Activated gamma-delta T cell treated with anti-CD3 and anti-CD28 coated beads, Interleukin-2, amount 50 U/mL, for 16 hours (primary cell): ENCODE results near the gene ZBTB8B.
"Not testable (repeated sequence)": the region's sequence is repeated elsewhere in the genome, so short reads cannot be mapped to it uniquely, and the experiment has no call there.

ENCODE experiments used
- DNase-seq: peaks from one replicate; pipeline ENCODE4 v3.0.0-alpha.2; 2020; ENCODE audit warnings: low read depth

The ZBTB8B gene

DNA sequence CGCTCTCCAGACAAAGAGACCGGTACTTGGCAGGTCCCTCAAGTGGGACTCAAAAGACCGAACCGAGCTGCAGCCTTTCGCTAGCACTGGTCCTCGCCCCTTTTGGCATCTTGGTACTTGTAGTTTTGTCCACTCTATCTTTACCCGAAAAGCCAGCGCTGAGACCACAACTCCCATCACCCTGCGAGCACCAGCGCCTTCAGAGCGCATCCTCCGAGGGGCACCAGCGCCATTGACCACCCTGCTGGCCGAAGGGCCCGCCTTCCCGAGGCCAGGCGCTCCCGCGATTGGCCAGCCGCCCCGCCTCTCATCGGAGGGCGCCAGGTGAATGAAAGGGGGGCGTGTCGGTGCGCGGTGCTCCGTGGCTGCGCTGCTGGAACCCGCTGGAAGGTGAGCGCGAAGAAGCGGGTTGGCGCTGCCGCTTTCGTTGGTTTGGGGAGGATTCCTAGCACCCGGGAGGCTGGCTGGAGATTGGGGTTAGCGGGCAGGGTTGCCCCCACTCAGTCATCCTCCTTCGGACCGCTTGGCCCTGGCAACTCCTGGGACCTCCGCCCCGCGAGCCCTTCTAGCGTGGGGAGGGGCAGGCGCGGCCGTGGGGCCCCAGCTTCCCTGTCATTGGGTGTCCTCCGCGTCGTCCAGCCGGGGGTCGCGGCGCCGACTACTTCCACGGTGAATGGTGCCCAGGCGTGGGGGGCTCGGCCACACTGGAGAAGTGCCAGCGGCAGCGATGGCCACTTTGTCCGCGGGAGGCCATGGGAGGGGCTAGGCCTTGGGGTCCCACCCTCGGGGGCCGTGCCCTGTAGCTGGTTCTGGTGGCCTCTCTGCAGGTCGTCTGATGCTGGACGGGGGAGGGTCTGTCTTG lies at the start of gene ZBTB8B:
ZBTB8B (plus strand) TSS at position 357 of the 862 bp plus-strand sequence. CDS start 5,553 bp downstream, outside the sequence.
- peak; percentile 3 for DNase-seq

DNA sequence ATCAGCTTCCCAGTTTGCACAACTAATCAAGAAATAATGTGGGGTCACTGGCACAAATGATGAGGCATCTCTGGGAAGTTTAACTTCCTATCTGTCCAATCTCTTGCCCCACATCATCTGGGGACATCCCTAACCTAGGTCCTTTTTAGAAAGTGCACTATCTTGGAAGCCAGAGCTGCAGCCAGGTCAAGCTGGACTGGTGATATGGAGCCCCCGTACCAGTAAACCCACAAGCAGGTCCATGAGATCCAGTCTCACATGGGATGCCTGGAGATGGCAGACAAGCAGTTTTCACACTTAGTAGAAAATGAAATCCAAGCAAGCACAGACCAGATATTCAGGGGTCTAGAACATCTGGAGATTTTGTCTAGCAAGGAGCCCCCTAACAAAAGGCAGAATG lies 43.1 kb upstream of the ZBTB8B start:
- no peak for DNase-seq

DNA sequence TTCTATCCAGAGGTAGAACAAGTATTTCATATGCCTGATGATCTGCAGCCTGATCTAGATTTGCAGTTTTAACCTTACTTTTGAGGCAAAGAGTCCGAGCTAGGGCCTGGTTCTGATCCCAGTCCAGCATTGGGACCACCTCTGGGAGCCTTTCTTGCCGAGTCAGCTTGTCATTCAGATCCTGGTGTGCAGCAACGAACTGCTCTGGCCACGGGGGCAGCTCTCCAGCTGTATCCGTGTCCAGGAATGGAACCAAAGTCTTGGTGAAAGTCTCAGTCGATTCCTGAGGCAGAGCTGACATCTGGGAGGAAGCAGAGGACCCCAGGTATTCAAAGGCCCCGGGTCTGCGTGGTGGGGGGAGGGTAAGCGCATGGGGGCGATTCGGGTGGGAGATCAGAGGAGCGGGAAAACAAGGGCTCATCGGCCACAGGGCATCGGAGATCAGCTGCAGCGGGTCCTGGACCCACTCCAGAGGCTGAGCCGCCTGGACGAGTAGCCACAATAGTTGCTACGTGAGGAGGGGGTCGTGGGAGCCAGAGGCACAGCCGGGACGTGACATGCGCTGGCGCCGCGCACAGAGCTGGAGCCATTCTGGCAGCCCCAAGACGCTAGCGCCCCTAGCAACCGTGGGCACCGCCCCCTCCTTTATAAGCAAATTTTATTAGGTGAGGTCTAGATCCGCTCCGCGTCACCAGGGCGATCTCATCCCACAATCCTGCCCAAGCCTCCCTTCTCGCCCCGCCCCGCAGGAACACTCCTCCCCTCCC lies 38.2 kb upstream of the ZBTB8B start:
- DNase-seq: no peak

DNA sequence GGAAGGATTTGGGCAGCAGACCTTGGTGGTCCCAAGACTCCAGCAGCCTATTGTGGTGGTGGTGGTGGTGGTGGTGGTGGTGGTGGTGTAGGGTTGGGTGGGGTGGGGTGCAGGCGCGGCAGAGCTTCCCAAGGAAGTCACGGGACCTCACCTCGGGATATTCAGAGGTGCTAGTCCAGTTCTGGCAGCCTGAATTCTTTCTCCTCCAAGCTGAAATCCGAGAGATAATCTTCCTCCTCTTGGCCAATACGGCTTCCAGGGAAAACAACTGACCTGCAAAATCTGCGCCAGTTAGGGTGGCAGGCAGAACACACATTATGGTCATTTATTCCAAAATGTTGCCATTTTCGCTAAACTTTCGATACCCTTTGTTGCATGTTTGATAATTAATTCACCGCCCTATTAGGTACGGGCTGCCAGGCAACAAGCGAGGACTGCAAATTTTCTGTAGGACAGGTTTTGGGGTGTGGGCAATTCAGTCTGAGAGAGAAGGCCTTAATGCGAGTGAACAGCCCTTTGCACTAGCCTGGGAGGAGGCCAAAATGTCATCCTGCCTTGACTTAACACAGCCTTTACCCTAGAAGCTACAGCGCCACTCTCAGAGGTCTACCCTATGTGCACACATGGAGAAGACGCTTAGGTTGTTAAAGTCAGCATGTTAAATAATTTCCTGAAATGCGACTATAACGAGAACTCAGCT lies 37.5 kb upstream of the ZBTB8B start:
- DNase-seq: no peak

DNA sequence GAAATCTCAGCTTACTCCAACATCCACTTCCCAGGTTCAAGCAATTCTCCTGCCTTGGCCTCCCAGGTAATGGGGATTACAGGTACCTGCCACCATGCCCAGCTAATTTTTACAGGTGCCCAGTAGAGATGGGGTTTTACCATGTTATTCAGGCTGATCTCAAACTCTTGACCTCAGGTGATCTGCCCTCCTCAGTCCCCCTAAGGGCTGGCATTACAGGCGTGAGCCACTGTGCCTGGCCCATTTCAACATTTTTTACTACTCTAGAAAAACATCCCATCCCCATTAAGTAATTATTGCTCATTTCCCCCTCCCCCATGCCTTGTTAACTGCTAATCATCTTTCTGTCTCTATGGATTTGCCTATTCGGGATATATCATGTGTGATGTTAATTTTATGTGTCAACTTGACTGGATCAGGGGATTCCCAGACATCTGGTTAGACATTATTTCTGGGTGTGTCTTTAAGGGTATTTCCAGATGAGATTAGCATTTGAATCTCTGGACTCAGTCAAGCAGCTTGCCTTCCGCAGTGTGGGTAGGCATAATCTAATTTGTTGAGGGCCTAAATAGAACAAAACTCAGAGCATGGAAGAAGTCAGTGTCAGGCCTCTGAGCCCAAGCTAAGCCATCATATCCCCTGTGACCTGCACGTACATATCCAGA lies 33.0 kb upstream of the ZBTB8B start:
- DNase-seq: no peak

DNA sequence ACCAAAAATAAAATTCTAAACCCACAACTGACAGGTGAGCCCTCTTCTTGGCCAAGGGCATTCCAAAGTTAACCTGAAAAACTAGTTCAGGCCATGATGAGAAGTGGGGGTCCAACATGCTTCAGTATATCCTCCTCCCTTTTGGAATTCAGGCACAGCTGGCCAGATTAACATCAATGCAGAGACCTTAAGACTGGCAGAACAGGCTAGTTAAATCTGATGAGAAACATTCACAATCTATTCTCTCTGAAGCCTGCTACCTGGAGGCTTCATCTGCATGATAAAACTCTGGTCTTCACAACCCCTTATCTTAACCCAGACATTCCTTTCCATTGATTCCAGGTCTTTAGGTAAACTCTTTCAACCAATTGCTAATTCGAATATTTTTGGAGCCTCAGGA lies 26.7 kb upstream of the ZBTB8B start:
- no peak for DNase-seq

DNA sequence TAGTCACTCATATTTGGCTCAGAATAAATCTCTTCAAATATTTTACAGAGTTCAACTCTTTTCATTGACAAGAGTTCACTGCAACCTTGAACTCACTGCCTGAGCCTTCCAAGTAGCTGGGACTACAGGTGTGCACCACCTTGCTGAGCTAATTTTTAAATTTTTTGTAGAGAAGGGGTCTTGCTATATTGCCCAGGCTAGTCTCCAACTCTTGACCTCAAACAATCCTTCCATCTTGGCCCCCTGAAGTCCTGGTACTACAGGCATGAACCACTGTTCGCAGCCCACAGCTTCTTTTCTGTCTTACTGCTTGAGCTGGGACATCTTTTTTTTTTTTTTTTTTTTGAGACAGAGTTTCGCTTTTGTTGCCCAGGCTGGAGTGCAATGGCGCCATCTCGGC lies 26.1 kb upstream of the ZBTB8B start:
- not testable (repeated sequence) for DNase-seq

DNA sequence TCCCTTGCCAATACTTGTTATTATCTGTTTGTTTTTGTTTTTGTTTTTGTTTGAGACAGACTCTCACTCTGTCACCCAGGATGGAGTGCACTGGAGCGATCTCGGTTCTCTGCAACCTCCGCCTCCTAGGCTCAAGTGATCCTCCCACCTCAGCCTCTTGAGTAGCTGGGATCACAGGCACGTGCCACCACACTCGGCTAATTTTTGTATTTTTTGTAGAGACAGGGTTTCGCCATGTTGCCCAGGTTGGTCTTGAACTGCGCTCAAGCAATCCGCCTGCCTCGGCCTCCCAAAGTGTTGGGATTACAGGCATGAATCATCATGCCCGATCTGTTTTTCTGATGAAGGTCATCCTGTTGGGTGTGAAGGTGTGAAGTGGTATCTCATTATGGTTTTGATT lies 23.4 kb upstream of the ZBTB8B start:
- DNase-seq: not testable (repeated sequence)

DNA sequence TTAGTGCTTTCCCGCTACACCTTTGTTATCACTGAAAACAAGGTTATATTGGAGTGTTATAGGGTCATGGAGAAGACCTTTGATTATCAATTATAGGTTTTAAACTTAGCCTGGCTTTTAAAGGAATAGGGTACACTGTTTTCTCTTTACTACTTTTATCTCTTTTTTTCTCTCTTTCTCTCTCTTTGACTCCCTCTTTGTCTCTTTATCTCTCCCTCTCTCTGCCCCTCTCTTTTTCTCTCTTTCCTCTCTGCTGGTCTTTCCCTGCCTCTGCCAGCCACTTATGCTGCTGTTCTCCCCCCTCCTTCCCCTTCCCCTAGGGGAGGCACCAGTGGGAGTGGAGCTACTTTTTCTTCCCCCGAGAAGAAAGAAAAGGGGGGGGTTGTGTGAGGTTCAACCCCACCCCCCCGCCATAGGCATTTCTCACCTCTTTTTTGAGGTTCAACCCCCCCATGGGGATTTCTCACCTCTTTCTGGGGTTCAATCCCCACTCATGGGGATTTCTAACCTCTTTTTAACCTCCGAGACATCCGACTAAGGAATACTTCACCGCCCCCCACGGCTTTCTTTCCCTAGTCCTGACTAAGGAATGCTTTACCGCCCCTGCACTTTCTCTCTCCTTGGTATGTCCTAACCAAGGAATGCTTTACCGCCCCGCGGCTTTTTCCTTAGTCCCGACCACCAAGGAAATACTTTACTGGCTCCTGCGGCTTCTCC lies 17.2 kb upstream of the ZBTB8B start:
- DNase-seq: no peak

DNA sequence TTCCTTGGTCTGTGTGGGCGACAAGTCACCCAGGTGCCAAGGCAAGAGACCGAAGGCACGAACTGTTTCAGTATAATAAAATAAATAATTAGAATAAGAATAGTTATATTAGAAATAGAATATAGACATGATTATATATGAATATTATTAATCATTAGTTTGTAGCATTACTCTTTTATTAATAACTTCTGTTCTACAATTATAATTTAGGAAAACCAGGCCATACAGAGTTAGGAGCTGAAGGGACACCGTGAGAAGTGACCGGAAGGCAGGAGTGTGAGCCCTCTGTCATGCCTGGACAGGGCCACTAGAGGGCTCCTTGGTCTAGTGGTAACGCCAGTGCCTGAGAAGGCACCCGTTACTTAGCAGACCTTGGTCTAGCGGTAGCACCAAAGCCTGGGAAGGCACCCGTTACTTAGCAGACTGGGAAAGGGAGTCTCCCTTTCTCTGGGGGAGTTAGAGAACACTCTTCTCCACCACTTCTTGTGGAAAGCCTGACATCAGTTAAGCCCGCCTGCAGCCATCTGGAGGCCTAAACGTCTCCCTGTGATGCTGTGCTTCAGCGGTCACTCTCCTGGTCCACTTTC lies 16.6 kb upstream of the ZBTB8B start:
- DNase-seq: not testable (repeated sequence)

DNA sequence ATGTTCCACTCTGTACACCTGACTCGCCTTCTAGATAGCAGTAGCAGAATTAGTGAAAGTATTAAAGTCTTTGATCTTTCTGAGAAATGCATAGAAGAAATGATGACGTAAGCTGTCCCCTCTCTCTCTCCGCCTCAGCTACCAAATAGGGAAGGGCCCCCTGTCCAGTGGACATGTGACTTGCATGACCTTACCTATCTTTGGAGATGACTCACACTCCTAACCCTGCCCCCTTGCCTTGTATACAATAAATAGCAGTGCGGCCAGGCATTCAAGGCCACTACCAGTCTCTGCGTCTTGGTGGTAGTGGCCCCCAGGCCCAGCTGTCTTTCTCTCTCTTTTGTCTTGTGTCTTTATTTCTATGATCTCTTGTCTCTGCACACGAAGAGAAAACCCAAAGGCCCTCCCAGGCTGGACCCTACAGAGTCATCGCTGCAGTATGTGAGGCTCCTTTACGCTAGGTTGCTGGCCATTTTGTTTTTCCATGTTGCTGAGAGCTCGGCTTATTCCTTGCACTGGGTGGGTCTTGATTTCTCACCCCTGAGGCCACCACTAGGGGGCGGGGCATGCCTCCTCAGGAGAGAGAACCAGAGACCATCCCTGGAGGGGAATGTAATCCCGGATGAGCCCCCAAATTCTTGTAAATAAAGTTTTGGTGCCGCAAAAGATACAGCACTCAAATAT lies 16.0 kb upstream of the ZBTB8B start:
- no peak for DNase-seq

DNA sequence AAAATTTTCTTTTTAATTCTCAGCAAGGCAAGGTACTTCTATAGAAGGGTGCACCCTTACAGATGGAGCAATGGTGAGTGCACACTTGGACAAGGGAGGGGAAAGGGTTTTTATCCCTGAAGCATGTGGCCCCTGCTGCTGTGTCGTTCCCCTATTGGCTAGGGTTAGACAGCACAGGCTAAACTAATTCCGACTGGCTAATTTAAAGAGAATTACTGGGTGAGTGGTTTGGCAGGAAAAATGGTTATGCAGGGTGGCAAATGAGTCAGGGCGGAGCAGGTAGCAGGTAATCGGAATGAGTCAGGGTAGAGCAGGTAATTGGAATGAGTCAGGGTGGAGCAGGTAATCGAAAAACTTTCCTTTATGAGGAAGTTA lies 15.4 kb upstream of the ZBTB8B start:
- DNase-seq: not testable (repeated sequence)

DNA sequence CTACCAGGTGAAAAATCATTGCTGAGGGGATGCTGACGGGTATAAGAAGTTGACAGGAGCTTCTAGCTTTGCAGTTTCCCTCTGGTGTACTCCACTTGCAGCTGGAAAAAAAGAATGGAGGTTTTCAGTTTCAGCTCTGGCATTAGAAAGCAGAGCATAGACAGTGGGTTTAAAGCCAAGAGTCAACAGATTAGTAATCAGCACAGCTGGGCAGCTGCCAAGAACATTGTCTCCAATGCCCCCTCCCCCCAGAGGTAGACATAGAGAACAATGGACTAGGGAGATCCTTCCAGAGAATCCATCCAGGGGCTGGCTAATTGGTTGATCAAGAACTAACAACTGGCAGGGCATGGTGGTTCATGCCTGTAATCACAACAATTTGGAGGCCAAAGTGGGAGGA lies 10.1 kb upstream of the ZBTB8B start:
- DNase-seq: no peak

DNA sequence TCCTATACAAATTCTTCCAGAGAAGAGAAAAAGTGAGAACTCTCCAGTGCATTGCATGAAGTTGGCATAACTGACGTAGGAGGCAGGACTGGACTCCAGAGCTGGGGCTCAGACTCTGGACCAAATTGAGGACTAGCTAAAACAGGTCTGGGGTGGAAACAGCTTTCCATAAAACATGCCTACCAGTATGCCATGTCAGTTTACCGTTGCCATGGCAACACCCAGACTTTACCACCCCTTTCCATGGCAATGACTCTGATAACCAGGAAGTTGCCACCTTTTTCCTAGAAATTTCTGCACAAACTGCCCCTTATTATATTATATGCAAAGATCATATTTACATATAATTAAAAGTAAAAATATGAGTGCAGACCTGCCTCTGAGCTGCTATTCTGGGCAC lies 8.9 kb upstream of the ZBTB8B start:
- DNase-seq: no peak

DNA sequence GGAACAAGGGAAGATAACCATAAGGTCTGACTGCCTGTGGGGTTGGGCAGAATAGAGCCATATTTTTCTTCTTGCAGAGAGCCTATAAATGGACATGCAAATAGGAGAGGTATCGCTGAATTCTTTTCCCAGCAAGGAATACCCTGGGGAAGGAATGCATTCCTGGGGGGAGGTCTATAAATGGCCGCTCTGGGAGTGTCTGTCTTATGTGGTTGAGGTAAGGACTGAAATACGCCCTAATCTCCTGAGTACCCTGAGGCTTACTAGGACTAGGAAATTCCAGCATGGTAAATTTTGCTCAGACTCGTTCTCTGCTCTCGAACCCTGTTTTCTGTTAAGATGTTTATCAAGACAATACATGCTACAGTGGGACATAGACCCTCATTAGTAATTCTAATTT lies 6.1 kb upstream of the ZBTB8B start:
- not testable (repeated sequence) for DNase-seq

DNA sequence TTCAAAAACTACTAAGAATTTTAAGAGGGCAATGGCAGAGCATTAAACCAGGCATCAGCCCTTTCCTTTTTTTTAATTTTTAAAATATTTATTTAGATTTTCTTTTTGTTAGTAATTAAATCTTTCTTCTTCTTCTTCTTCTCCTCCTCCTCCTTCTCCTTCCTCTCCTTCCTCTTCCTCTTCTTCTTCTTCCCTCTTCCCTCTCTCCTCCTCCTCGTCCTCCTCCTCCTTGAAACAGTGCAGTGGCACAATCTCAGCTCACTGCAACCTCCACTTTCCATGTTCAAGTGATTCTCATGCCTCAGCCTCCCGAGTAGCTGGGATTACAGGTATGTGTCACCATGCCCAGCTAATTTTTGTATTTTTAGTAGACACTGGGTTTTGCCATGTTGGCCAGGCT lies 1.9 kb upstream of the ZBTB8B start:
- not testable (repeated sequence) for DNase-seq

DNA sequence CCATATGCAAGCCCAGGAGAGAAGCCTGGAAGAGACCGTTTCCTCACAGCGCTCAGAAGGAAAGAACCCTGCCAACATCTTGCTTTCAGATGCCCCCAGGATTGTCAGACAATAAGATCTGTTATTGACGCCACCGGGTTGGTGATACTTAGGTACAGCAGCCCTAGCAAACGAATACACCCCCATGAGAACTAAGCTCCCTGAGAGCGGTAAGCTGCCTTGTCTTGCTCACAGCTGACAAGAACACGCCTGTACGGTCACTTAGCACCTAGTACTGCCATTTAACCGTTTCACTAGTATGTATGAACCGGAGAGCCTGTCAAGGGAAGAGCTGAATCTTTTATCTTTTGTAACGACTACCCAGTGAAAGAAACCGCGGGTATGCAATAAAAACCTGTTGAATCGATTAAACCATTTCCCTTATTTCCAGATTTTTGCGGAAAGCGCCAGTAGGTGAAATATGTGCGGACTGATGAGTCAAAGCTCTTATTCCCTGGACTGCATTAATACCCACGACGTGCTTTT lies 619 bp upstream of the ZBTB8B start:
- no peak for DNase-seq

DNA sequence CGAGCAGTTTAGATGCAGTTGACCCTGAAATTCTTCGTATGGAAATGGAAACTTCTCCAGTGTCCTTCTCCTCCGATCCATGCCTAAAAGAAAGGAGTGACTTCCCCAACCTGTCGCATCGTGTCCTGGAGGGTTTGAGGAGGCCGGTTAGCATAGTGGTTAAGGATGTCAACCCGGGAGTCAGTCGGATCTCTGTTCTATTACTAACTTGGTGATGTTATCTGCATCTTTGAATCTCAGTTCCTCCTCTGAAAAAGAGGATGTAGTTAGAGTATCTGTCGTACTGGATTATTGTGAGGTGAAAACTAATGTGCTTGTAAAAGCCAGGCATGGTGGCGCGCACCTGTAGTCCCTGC lies 684 bp downstream of the ZBTB8B start:
- DNase-seq: no peak

DNA sequence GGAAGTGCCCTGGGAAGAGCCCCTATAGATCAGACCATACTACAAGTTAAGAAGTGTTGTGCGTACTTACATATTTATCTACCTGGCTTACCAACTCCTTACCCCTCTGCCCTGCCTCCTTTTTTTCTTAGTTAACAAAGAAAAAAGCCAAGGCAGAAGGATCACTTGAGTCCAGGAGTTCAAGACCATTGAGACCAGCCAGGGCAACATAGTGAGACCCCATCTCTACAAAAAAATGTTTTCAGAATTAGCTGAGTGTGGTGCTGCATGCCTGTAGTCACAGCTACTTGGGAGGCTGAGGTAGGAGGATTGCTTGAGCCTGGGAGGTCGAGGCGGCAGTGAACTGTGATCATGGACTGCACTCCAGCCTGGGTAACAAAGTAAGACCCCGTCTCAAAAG lies 1.9 kb downstream of the ZBTB8B start:
- DNase-seq: no peak

DNA sequence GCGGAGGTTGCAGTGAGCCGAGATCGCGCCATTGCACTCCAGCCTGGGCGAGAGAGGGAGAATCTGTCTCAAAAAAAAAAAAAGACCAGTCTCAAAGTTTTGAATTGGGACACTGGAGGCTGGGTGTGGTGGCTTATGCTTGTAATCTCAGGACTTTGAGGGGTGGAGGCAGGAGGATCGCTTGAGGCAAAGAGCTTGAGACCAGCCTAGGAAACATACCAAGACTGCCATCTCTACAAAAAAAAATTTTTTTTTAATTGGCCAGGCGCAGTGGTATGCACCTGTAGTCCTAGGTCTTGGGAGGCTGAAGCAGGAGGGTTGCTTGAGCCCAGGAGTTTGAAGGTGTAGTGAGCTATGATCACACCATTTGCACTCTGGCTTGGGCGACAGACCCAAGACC lies 3.9 kb downstream of the ZBTB8B start:
- DNase-seq: no peak
